GM18868 (cell line): ENCODE results near the gene SLC10A2.
A peak's percentile ranks its signal among the peaks of the same experiment; 100 is the strongest.
"Not testable (repeated sequence)": the region's sequence is repeated elsewhere in the genome, so short reads cannot be mapped to it uniquely, and the experiment has no call there.

Source experiments
- ATAC-seq: cut with Tn5 transposase; IDR thresholded peaks from one replicate; pipeline ENCODE4 v1.9.1; 2021; ENCODE audit warnings: mild to moderate bottlenecking, moderate library complexity; ENCODE audit not compliant: unreplicated experiment

SLC10A2 gene, protein sequence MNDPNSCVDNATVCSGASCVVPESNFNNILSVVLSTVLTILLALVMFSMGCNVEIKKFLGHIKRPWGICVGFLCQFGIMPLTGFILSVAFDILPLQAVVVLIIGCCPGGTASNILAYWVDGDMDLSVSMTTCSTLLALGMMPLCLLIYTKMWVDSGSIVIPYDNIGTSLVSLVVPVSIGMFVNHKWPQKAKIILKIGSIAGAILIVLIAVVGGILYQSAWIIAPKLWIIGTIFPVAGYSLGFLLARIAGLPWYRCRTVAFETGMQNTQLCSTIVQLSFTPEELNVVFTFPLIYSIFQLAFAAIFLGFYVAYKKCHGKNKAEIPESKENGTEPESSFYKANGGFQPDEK

DNA sequence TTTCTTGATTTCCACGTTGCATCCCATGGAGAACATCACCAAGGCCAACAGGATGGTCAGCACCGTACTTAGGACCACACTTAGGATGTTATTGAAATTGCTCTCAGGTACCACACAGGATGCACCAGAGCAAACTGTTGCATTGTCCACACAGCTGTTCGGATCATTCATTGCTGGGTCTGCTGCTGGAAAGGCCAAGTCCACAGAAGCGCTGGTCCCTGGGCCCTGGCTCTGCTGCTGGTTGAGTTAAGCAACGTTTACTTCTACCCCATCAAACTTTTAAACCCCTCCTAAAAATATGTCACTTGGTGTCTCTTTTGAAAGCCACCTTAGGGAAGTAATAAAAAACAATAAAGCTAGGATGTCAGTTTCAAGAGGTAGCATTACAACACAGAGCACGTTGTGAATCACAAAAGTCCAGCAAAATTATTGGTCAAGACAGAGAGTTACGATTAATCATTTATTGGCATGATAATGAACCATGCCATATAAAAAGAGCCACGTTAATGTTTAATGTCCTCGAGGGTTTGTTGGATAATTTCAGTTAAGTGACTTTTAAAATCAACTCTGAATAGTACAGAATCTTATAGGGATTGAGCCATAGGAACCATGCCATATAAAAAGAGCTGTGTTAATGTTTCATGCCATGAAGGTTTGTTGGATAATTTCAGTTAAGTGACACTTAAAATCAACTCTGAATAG lies at the start of gene SLC10A2:
Gene SLC10A2, minus strand, starts transcription at position 339 of the 702 bp plus-strand sequence. Its CDS starts 168 bp downstream, at position 171.
- ATAC-seq: no peak

GRCh38 chr13:103107580-103107979 lies 41.4 kb upstream of the SLC10A2 start:
- no peak for ATAC-seq

DNA sequence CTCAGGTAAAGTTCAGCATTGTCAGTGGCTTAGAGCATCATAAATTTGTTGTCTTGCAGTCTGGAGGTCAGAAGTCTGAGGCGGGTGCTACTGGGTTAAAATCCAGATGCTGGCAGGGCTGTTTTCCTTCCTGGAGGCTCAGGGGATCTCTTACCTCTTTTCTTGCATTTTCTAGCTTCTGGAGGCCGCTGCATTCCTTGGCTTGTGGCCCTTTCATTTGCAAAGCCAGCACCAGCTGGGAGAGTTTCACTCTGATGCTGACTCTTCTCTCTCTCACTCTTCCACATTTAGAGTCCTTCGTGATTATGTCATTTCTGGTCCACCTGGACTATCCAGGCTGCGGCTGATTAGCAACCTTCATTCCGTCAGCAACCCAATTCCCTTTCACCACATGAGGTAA lies 38.1 kb upstream of the SLC10A2 start:
- ATAC-seq: no peak

DNA sequence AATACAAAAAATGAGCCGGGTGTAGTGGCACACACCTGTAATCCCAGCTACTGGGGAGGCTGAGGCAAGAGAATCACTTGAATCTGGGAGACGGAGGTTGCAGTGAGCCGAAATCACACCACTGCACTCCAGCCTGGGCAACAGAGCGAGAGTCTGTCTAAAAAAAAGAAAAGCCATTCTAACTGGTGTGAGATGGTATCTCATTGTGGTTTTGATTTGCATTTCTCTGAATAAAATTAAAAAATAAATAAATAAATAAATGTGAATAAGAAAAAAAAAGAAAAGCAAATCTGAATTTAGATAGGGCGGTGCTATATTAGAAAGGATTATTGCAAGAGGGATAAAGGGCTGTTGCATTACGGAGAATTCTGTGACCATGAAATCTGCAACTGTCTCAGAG lies 37.2 kb upstream of the SLC10A2 start:
- not testable (repeated sequence) for ATAC-seq

GRCh38 chr13:103102482-103102881 lies 36.3 kb upstream of the SLC10A2 start:
- no peak for ATAC-seq

- ATAC-seq: no peak
Observed at GRCh38 chr13:103101901-103102300, 35.7 kb upstream of the SLC10A2 start.

GRCh38 chr13:103101500-103101899 lies 35.3 kb upstream of the SLC10A2 start:
- no peak for ATAC-seq

DNA sequence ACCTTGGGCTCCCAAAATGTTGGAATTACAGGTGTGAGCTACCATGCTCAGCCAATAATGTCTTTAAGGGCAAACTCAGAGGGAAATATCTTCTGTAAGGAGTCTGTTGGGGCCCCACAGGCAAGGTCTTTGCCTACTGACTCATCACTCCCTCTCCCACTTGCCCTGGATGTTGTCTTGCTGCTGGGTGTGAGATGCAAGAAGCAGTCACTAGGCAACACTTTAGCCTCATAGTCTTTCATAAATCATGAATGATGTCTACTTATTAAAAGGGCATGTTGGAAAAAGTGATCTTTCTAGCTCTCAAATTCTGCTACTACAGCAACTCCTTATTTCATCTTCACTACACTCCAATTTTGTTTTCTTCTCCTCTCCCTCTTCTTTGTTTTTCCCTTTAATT lies 34.6 kb upstream of the SLC10A2 start:
- ATAC-seq: no peak

GRCh38 chr13:103099722-103100293 lies 33.6 kb upstream of the SLC10A2 start:
- ATAC-seq: no peak

DNA sequence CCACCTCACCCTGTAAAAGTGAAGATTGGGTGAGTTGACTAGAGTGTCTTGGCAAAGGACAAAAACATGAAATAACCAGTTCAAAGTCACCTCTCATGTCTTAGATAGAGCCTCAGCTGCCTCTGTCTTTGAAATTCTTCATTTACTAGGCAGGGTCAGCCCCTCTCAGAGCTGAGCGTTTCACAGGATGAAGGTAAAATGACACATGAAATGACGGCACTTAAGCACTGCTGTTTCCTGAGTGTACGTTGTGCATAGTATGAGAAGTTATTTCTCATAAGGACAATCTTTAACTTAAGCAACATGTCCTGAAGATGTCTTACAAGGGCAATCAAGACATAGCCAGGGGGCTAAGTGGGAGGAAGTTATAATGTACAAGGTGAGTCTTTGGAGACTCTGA lies 32.3 kb upstream of the SLC10A2 start:
- ATAC-seq: no peak

DNA sequence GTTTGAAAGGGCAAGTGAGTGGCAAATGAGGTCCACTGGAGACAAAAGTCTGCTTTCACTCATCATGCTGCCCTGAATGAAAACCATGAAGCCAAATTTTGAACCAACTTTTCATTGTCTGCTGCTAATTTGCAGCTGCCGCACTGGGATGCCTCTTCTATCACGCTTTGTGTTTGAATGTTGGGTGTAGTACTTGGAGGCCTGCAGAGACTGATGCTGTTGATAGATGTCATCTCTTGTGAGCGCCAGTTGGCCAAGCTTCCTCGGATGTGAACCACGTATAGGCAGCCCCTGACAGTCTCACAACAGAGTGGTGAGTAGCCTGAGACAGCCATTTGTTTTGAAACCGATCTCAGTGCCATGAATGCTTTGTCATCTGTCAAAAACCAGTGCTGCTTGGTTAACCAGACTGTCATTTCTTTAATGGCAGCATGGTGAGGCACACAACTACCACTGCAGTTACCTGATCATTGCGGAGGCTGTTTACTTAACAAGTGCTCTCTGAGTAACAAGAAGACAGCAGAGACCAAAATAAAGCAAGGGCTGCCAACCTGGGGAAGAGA lies 31.2 kb upstream of the SLC10A2 start:
- ATAC-seq: no peak

GRCh38 chr13:103093649-103094048 lies 27.4 kb upstream of the SLC10A2 start:
- not testable (repeated sequence) for ATAC-seq

GRCh38 chr13:103087275-103087674 lies 21.1 kb upstream of the SLC10A2 start:
- ATAC-seq: no peak

DNA sequence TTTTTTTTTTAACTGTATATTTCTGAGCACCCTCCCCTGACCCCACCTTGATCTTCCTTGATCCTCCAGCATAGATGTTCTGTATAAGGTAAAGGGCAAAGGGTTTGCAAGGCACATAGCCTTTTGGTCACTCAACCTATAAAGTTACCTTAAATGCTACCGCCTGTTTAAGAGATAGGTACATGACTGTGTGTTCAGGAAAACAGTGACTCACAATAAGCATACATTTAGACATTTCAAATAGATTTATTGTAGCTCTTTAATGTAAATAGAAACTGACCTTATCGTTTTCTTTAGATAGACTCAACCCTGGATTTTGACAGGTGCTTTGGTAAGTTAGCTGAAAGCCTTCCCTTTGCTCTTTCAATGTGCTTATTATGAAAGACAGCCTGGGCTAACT lies 15.2 kb upstream of the SLC10A2 start:
- no peak for ATAC-seq

GRCh38 chr13:103078158-103078557 lies 11.9 kb upstream of the SLC10A2 start:
- ATAC-seq: peak; percentile 97

- no peak for ATAC-seq
Observed at GRCh38 chr13:103068836-103069235, 2.6 kb upstream of the SLC10A2 start.

DNA sequence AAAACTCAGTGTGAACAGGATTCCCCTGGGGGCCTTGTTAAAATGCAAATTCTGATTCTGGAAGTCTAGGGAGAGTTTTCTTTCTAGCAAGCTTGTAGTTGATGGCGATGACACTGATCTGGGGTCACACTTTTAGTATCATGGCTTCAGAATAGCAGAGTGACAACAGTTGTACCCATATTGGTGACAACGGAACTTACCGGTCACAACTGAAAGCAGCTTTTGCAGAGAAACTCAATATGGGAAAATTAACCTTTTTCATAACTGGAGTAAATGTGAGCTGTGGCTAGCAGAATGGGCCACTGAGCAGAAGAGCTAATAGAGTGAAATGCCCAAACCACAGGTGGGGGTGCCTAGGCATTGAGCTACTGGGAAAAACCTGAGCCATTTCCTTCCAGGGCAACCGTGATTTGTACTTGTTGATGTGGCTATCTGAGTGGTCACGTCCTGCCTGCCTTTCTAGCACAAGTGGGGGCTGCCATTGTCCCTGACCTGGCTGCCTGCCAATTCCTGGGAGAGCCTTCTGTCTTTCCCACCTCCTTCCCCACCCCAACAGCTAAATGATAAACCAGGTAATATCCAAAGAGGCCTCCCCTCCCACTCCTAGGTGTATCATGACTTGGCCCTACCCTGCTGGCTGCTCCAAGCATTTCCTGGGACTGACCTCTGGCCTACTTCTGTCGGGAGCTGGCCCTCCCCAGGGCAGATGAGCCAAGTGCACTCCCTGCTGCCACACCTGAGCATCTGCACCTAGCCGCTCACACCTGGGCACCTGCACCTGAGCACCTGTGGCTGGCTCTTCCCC lies 1.7 kb upstream of the SLC10A2 start:
- peak; percentile 84 for ATAC-seq

- no peak for ATAC-seq
Observed at GRCh38 chr13:103066781-103067345, 646 bp upstream of the SLC10A2 start.

DNA sequence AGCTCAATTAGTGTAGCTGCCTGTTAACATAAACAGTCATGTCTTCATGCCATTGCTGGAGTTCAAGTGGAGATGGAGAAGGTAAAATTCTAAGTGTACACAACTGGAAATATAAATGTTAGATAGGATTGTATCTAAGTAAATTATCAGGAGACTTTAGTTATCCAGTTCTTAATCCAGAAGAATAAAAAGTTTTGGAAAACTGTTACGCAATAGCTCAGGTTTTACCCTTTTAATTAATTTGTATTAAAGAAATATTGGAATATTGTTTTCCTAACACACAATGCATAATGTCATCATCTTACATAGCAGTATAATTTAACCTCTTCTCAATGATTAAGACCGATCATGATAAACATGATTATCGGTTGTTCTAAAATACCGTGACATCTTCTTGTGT lies 2.8 kb downstream of the SLC10A2 start:
- ATAC-seq: no peak

DNA sequence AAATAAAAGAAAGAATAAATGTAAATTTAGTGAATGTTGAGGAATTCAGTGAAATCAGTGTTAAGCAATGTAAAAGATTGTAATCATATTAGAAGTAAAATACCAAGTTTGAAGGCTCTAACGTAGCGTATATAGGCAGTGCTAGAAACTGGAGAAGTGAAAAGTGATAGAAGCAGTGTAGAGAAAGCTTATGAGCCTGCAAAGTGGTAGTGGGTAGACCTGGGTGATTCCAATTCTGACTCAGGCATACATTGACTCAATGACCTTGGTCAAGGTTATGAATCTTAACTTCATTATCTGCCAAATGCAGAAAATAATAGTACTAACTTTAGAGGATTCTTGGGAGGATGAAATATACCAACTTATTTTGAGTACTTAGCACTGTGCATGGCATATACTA lies 4.1 kb downstream of the SLC10A2 start:
- peak; percentile 69 for ATAC-seq

DNA sequence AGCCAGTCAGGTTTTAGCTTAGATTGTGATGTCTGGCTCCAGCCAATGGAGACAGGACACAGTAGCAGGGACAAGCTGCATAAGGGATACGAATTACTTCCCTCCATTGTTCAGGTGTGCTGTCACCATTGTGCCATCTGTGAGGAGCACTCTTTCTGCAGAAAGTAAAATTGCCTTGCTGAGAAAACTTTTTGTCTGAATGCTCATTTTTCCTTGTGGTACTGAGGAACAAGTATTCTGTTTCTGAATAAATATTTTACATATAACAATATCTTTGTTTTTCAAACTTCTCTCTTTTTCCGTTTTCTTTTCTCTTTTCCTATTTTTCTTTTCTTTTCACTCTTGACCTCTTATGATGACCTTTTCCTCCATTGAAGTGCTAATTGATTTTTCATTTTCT lies 10.2 kb downstream of the SLC10A2 start:
- ATAC-seq: no peak
